GM10248 (cell line): ENCODE results near the gene MPPED1.

Experiments used
- CTCF ChIA-PET: fragments of 300-600 bp; sonication (Branson Sonifier 250); formaldehyde crosslinking; extraction: SDS; loops from one replicate; lab custom pipeline; 2021; ENCODE audit warnings: antibody characterized with exemption; lab: Yijun Ruan, JAX
- POLR2A ChIA-PET: fragments of 350-650 bp; sonication (Branson Sonifier 250); formaldehyde crosslinking; extraction: SDS; loops from one replicate; lab custom pipeline; 2020; ENCODE audit warnings: antibody characterized with exemption; lab: Yijun Ruan, JAX
- DNase-seq: peaks from one replicate; pipeline ENCODE4 v3.0.0; 2012; ENCODE audit errors: extremely low spot score
- CTCF ChIP-seq: IDR thresholded peaks from 2 replicates; pipeline ENCODE4 v1.5.1; 2012; ENCODE audit warnings: mild to moderate bottlenecking, low read depth; ENCODE audit errors: extremely low read depth, missing control alignments, control extremely low read depth

MPPED1 gene

DNA sequence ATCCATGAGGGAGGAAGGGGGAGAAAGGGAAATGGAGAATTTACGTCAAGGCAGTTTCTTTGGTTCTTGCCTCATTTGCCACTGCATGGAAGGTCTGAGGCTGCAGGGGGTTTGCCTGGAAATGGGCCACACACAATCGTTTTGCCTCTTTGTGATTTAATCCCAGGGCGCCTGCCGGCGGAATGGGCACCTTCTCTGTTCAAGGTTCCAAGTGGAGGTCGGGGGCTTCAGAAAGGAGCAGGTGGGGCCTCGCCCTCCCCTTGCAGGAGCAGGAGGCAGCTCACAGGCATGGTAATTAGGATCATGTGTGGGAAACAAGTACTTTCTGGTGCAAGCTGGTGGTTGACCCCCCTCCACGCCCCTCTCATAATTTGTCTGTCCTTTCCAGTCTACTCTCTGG, 29.9 kb downstream of the MPPED1 start:
- TF ChIP-seq CTCF: no peak
- no peak for DNase-seq
- ChIA-PET POLR2A (no interaction called here), CTCF (interaction anchor here (1.2 kb wide), 1 partner anchor 146 kb away, joined by 3 read pairs; no protein-coding TSS in a partner anchor)

GRCh38 chr22:43442386-43443151, 30.8 kb downstream of the MPPED1 start:
- ChIA-PET POLR2A (no interaction called here), CTCF (interaction anchor here (1.2 kb wide), 1 partner anchor 146 kb away, joined by 3 read pairs; no protein-coding TSS in a partner anchor)
- DNase-seq: no peak
- TF ChIP-seq CTCF: no peak

- no peak for DNase-seq
- no peak for TF ChIP-seq CTCF
- ChIA-PET CTCF (interaction anchor here (1.2 kb wide), 1 partner anchor 145 kb away, joined by 3 read pairs; no protein-coding TSS in a partner anchor), POLR2A (no interaction called here)
Measured at GRCh38 chr22:43443152-43443471, 31.3 kb downstream of the MPPED1 start.

DNA sequence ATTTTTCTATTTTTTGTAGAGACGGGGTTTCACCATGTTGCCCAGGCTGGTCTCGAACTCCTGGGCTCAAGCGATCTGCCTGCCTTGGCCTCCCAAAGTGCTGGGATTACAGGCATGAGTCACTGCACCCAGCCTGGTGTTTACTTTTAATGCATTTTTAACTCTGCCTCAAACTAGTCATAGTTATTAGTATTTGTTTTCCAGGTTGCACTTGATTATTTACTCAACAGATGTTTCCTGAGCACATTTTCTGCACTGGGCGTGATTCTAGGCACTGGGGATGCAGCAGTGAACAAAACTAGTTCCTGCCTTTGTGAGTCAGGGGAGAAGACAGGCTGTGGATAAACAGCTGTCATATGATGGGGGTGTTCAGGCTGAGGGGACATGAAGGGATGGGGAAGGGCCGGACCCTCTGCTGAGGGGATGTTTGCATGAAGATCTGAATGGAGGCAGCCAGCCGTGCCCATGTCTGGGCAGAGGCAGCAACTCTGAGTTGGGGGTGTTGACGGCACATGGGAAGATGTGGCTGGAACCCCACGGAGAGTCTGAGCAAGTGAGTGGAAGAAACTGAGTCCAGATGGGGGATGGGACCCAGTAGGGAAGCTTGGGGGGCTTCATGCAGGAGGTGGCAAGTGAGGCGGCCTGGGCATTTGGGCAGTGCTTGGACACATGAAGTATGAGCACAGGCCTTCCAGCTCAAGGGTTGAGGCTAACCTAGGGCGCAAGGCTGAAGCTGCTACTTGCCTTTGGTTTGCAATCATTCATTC, 34.4 kb downstream of the MPPED1 start:
- POLR2A ChIA-PET: no interaction called here

GRCh38 chr22:43446916-43447315, 35.1 kb downstream of the MPPED1 start:
- TF ChIP-seq CTCF: no peak
- ChIA-PET POLR2A (no interaction called here), CTCF (no interaction called here)
- no peak for DNase-seq

More for the DNA sequence above, 34.4 kb downstream of the MPPED1 start:
- CTCF ChIA-PET: no interaction called here
- TF ChIP-seq CTCF: no peak
- no peak for DNase-seq

- POLR2A ChIA-PET: no interaction called here
- TF ChIP-seq CTCF: no peak
- CTCF ChIA-PET: no interaction called here
- no peak for DNase-seq
Measured at GRCh38 chr22:43447380-43447779, 35.6 kb downstream of the MPPED1 start.
